ENCODE results near the gene TMEM222.

Gene TMEM222

DNA sequence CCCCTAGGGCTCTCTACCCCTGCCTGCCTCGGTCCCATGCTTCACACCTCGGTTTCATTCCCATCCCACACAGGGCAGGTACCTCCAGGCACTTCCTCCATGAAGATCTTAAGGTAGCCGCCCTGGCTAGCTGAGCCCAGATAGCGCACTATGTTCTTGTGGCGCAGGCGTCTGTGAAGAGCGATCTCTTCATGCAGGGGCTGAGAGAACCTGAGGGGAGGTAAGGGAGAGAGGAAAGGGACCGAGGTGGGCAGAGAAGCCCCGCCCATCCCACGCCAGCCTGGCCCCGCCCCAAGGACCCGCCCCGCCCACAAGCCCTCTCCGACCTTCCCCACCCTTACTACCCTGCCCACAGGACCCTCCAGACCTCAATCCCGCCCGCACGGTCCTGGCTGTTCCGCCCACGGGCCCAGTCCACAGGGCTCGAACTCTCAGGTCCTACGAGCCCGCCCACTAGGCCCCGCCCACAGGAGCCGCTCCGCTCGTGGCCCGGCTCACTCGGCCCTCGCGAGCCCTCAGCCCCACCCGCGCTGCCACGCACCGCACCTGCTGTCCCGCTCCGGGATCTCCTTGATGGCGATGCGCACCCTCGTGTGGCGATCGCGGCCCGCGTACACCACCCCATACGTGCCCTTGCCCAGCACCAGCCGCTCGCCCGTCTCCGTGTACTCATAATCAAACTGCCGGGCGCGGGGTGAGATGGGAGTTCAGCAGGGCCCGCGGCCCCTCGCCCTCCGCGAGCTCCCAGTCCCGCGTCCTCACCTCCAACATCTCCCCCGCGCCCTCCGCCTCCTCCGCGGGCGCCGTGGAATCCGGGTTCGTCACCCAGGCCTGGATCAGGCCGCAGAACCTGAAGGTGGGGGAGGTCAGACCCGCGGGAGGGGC is 38.4 kb downstream of the TMEM222 start:
- DNase-seq, result no peak

DNA sequence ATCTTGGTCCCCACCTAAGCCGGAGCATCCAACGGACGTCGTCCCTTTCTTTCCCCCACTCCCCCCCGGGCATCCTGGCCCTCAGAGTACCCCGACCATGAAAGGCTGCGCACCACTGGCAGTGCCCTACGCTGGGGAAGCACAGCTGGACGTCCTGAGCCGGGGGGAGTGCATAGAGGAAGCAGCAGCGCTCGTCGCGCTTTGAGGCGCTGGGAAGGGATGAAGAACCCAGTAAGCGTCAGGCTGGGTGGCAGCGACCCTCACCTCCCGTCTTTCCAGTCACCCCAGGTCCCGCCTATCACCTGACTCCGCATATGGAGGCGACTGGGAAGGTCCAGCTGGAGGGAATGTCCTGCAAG is 39.1 kb downstream of the TMEM222 start:
- no peak for DNase-seq

DNA sequence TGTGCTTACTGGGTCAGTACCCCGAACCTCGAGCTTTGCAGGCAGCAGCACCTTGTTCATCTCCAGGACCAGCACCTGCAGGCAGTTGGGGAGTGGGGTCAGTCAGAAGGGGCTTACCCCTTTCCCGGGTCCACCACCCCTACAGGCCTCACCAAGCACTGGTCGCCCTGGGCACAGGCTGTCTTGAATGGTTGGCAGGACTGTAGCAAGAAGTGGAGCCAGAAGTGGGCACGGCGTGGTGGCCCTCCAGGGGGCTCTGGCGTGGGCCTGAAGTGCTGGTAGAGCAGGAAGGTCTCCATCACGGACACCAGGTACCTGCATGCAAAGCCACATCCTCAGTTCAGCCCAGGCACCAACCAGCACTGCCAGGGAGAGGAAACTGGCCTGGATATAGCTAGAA is 39.6 kb downstream of the TMEM222 start:
- no peak for DNase-seq

DNA sequence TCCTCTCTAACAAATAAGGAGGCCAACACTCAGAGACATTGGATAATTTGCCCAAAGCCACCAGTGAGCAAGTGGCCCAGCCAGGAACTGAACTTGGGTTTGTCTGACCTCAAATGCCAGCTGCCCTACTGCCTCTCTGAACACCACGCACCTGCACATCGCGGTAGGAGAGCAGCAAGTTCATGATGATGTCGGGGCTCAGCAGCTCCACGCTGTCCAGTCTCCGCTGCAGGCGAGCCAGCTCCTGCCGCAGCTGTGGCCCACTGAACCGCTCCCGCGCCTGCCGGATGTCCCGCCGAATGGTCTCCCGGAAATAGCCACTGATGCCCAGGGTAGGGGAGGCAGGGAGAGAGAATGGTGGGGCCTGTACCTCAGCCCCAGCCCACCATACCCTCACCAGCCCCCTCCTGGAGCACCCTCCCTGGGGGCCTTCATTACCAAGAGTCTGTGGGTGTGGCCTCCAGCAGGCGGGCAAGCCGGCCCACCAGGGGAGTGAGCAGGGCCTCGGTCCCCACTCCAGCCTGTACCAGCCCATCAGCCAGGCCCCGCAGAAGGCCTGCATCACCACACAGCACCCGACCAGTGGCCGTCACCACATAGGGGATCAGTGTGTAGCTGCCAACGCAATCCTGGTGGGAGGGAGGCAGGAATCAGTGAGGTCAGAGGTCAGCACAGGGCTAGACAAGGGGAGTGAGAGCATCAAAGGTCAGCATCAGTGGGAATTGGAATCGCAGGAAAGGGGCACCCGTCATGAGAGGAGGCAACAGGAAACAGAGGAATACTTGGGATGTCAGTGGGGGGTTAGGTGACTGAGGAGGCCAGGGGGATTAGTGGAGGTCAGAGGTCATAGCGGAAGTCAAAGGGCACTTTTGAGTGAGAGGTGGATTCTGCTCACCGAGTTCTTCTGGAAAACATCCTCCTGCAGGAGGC is 42.1 kb downstream of the TMEM222 start:
- DNase-seq, result no peak

DNA sequence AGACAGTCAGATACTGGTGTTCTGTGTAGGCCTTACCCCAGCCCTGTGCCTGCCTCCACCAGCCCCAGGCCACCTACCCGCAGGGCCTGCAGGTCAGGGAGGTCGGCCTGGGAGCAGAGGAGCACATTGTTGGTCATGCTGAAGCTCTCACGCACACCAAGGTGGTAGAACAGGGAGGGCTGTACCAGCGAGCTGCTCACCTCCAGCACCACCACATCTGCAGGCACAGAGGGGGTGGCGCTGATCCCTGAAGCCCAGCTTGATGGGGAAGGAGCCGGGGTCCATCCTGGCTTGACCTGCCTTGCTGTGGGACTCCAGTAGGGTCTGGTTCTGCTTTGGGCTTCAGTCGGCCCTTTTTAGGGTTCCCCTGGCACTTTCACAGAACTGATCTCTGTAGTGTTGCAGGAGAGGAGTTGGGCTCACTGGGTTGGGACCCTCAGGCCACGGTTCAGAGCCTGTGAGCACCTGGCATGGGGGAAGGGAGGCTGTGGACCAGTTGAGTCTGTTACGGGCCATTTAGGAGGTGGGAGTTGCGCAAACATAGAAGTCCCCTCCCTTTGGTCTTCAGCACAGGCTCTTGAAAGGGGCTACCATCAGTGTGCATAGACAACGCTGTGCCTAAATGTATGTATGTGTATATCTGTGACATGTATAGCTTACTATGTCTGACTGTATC is 42.9 kb downstream of the TMEM222 start:
- no peak for DNase-seq

DNA sequence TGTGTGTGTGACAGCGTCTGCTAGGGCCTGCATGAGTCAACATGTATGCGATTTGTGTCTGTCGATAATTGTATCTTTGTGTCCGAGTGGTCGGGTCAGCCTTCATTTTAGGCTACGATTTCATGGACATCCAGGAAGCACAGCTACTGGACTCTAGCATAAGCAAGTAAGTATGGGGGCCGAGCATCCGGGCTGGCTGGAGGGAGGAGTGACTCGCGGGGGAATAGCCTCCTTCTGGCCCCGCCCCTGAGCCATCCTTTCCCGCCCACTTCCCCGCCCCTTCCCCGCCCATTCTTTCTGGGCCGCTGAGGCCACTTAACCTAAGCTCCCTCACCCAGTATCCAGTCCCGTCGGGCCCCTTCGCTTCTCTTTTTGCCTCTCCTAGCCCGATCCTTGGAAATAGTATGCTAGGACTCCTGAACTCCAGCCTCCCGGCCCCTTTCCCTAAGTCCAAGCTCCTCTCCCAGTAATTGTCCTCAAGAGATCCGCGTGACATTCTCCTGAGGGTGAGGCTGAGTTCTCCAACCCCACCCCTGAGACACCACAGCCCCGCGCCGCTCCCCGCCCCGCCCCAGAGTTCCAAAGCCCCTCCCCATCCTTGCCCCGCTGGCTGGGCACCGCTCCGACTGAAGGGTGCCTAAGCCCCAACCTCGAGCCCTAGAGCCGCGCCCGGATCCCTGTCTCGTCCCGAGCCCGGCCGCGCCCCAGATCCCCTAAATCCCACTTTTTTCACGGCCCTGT is 43.6 kb downstream of the TMEM222 start:
- no peak for DNase-seq

DNA sequence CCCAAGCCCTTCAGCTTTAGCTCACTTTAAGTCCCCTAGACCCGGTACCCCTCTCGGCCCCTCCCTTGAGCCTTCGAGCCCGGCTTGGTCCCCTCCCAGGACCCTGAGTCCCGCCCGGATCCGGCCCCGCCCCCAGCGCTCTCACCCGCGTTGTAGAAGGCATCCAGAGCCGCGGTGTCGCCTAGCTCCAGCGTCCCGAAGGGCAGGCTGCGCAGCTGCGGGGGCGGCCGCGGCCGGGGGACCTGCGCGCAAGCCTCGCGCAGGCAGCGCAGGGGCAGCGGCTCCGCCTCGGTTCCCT is 44.1 kb downstream of the TMEM222 start:
- no peak for DNase-seq

DNA sequence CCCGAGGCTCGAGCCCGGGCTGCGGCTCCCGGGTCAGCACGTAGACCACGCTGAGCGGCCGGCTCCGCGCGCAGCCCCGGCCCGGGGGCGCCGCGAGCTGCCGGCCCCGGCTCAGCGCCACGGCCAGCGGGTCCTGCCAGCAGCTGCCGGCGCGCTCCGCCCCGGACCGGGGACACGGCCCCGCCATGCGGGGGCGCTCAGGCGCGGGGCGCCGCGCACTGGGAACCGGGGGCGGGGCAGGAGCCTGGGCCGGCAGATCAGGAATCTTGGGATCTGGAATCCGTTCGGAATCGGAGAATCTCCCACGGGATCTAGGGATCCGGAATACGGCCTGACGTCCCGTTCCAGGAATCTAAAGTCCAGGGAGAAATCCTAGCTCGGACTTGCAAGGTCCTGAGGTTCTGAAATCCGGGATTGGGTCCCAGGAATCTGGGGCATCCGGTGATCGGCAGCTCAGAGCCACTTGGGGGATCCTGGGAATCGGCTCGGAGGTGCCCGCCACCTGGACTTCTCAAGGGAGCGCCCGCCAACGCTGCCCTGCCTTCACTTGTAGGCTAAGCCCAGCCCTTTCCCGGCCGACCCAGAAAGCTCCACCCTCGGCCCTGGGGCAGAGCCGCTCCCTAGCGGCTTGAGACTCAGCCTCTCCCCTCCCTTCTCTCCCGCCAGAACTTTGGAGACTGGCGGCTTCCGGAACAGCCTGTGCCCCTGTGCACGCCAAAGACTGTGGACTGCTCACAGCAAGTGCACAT is 44.6 kb downstream of the TMEM222 start, which contains the start of gene MAP3K6:
MAP3K6 (minus strand) TSS at position 551 of the 749 bp plus-strand sequence; CDS start at position 187, 364 bp downstream.
- no peak for DNase-seq

DNA sequence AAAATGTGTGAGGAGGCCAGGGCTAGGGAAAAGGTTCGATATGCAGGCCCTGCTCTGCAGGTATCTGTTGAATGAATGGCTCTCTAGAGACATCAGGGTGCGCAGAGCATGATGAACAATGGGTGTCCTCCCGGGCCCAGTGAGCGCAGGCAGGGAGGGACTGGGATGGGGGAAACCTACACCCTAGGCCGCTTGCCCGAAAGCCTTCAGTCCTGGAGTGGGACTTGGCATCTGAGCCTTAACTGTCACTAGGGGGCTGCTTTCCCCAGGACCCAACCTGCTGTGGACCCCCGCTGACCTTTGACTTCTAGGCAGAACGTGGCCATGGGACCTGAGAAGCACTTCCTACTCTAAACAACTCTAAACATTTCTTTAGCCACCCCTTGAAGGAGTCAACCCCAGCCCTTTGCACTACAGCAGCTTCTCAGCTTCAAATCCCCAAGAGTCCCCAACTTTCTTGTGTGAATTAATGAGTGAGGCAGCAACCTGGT is 45.2 kb downstream of the TMEM222 start:
- no peak for DNase-seq

DNA sequence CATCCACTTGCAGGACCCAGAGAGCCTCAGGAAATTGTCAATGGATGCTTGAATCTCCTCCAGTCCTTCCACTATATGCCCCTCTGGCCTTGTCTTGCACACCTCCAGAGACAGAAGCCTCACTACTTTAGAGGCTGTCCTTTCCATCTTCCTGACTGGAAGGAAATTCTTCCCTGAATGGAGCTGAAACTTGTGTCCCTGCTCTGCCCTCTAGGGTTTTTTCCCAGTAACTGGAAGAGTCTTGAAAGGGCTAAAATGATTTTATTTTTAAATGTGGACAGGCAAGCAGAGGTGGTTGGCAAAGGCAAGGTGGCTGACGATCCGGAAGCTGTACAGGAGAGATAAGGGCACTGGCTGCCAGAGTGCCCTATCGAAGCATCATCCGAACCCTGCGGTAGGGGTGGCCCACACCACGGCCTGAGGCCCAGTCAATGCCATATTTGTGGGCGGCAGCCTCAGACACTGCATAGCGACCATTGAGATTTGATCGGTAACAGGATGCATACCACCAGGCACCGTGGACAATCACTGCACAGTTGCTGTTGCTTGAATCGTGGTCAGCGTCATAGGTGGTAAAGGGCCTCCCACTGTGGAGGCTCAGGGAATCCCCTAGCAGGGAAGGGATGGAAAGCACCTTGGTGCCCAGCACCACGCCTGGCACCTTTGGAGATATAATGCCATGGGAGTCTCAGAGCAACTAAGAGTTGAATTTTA is 47.1 kb downstream of the TMEM222 start:
- DNase-seq, result no peak

DNA sequence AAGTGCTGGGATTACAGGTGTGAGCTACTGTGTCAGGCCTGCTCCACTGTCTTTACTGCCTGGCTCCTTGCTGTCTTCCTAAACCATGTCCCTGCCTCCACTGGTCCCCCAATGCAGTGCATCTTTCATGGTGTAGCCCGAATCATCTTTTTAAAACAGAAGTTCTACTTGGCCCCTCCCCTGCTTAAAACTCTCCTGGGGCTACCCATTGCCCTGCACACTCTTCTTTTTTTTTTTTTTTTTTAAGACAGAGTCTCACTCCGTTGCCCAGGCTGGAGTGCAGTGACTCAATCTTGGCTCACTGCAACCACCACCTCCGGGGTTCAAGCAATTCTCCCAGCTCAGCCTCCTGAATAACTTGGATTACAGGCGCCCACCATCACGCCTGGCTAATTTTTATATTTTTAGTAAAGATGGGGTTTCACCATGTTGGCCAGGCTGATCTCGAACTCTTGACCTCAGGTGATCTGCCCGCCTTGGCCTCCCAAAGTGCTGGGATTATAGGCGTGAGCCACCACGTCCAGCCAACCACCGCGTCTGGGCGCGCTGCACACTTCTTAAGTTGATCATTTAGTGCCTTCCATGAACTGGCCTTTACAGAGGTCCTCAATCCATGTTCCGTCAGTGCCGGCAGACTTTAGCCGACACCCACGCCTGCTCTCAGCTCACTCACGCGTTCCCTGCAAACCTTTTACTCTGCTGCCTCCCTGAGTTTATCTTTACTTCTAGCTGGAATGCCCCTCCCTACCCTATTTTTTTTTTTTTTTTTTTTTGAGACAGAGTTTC is 50.3 kb downstream of the TMEM222 start:
- DNase-seq, result no peak

DNA sequence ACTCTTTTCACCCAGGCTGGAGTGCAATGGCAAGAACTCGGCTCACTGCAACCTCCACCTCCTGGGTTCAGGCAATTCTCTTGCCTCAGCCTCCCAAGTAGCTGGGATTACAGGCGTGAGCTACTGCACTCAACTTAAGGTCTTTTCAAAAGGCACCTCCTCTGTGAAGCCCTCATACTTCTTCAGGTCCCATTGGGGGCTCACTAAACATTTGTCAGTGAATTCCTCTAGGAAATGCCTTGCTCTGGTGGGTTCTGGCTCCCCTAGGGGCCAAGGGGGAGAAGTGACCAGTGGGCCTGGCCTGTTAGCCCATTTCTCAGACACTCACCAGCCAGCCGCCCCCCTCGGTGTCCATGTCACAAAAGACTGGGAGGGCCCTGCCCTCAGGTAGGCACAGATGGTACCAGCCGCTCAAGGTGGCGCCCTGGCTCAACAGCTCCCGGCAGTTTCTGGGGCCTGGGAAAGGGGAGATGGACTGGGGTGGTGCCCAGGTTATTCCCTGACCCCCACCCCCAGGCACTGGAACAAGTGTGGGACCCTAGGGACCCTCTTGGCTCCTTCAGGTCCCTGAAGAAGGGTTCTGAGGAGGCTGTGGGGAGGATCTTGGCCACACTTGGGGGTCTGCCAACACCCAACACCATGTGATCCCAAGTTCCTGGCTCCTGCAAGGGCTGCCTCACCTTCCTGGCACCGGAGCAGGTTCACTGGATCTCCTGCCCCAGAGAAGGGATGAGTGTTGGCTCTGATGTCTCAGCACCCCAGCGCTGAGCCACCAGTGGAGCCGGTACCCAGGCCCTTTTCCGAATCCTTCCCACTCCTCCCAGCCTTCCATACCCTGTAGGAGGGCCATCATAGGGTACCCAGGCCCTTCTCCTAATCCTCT is 51.1 kb downstream of the TMEM222 start:
- DNase-seq, result no peak

DNA sequence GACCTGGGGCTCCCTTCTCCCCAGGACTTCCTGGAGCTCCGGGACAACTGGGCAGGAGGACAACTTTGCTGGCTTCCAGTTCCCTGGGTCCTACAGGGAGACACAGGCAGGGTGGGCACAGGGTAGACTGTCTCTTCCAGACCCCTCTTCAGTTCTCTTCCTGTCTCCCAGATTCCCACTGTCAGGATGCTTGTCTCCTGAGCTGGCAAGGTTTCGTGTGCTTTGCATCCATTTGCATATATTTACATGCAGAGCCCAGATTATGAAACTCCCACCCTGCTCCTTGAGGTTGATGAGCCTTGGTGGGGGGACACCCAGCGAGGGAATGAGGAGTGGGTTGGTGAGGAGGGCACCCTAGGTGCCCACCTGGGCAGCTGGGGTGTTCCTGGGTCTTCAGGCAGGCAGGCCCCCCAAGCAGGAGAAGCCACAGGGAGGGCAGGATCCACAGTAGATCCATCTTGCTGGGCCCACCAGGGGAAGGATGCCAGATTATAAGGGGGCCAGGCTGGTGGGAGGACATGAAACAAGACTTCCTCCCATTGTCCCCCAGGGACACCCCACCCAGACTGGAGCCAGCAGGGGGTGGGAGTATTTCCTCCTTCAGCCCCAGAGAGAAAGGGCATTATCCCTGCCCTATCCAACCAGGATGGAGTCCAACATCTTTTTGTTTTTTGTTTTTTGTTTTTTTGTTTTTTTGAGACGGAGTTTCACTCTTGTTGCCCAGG is 52.6 kb downstream of the TMEM222 start, which contains the start of gene FCN3:
FCN3 (minus strand) TSS at position 463 of the 725 bp plus-strand sequence; CDS start at position 457, 6 bp downstream.
- no peak for DNase-seq

DNA sequence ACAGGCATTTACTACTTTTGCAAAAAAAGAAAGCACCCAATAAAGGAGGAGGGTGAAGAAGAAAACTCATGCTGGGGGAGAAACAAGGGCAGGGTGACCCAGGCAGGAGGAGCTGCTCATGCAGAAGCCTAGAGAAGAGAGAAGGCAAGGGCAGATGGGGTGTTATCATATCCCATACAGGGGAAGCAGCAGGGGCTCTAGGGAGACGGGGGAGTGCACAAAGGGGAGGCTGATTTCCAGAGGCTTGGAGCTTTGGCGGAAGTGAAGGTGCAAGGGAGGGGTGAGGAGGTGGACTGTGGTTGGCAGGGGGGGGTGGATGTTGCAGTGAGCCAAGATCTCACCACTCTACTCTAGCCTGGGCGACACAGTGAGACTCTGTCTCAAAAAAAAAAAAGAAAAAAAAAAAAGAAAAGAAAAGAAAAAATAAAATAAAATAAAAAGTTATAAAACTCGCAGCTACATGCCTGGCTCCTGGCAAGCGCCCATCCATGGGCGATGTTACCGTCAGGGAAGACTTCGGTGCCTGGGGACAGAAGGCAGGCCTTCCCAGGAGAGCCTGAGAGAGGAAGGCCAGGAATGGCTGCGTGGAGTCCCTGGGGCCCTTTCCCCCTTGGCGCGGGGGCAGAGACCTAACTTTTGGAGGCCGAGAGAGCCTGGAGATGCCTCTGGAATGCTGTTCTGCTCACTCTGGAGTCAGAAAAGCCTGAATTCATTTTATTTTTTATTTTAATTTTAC is 56.0 kb downstream of the TMEM222 start:
- no peak for DNase-seq

DNA sequence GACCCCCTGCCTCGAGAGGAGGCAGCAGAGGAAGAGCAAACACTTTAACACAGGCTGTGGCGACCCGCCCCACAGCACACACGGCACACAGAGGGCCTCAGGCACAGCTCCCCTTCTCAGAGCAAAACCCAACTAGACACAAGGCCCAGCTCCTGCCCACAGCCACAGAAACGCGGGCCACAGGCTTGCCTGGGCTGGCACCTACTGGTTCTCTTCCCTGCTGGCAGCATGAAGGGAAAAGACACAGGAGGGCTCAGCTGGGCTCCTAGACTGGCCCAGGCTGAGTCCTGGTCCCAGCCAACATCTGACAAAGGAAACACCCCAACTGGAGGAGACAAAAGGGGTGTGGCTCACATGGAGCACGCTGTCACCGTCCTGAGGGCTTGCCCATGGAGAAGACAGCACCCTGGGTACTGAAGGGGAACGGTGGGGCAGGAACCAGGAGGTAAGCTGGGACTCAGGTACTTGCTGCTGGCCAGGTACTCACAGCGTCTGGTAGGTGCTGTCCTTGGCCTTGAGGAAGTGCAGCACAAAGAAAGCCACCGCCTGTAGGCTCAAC is 57.7 kb downstream of the TMEM222 start:
- no peak for DNase-seq

DNA sequence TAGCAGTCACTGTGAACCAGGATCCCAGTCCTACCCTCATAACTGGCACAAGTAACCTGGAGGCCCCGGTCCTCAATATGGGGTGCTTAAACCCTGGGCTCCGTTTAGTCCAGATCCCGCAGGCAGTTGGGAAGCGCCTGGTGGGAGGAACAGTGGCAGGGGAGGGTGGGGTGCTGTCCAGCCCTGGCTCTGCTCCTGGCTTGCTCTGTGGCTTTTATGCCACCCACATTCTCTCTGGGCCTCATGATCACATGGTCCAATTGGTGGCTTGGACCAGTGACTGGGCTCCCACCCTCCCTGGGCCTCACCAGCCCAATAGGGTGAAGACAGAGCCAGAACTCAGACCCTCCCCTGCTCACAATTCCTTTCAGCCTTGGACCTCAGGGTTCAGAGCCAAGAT is 58.3 kb downstream of the TMEM222 start:
- DNase-seq, result no peak

All from NCI-H2081 treated with DMSO at 0.1 percent for 48 hours (cell line).